ENCODE data around the gene SLC50A1. TPM values are rescaled to one million over a fixed set of nuclear protein-coding genes. Genes with fewer than 3 reads are reported as not detected.

SLC50A1 gene
- total RNA-seq, 1 experiment from 2014 or later = 75.2 TPM

DNA sequence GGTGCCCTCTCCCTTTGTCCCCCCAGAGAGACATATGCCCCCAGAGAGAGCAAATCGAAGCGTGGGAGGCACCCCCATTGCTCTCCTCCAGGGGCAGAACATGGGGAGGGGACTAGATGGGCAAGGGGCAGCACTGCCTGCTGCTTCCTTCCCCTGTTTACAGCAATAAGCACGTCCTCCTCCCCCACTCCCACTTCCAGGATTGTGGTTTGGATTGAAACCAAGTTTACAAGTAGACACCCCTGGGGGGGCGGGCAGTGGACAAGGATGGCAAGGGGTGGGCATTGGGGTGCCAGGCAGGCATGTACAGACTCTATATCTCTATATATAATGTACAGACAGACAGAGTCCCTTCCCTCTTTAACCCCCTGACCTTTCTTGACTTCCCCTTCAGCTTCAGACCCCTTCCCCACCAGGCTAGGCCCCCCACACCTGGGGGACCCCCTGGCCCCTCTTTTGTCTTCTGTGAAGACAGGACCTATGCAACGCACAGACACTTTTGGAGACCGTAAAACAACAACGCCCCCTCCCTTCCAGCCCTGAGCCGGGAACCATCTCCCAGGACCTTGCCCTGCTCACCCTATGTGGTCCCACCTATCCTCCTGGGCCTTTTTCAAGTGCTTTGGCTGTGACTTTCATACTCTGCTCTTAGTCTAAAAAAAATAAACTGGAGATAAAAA lies 48.7 kb upstream of the SLC50A1 start:
- no peaks in the 10 kb centered on the region for H4K20me1 ChIP-seq (ENCODE audit: low read length)
- no peaks in the 10 kb centered on the region for H3K9me3 ChIP-seq (ENCODE audit: low read length)
- no peak for DNase-seq
- no peaks in the 10 kb centered on the region for H3K9me2 ChIP-seq (replicated peaks; ENCODE audit: low read length)
- H3K79me2 ChIP-seq (ENCODE audit: low read length) = no peaks in the 10 kb centered on the region
- ATAC-seq = no peak
- ChIA-PET POLR2A (ENCODE audit: unreplicated experiment) (no interaction called here), CTCF (no interaction called here)
- H3K4me3 ChIP-seq (ENCODE audit: low read length) = no peak overlapping the region; the same call in 1 of the 2 replicates
- no peaks in the 10 kb centered on the region for H3F3A ChIP-seq (ENCODE audit: low read length, unreplicated experiment)
- H2AFZ ChIP-seq (ENCODE audit: low read length) = no peak overlapping the region
- H3K27ac ChIP-seq (ENCODE audit: low read length) = no peak overlapping the region
- H3K4me1 ChIP-seq (ENCODE audit: insufficient read depth, low read length) = peaks cover 45% of the 10 kb centered on the region
- peaks cover 12% of the 10 kb centered on the region for H3K27me3 ChIP-seq (ENCODE audit: low read length)
- BruUV-seq (replicated peaks) = no TSS peak
- H3K4me2 ChIP-seq (ENCODE audit: low read length) = peak overlapping the region; percentile 99
- H3K36me3 ChIP-seq (ENCODE audit: low read depth, low read length) = no peaks in the 10 kb centered on the region
- intact Hi-C loops (cut with micrococcal nuclease) = no loop called here
- H3K9ac ChIP-seq (ENCODE audit: low read length) = no peak overlapping the region
- TF ChIP-seq, protein P1, sequence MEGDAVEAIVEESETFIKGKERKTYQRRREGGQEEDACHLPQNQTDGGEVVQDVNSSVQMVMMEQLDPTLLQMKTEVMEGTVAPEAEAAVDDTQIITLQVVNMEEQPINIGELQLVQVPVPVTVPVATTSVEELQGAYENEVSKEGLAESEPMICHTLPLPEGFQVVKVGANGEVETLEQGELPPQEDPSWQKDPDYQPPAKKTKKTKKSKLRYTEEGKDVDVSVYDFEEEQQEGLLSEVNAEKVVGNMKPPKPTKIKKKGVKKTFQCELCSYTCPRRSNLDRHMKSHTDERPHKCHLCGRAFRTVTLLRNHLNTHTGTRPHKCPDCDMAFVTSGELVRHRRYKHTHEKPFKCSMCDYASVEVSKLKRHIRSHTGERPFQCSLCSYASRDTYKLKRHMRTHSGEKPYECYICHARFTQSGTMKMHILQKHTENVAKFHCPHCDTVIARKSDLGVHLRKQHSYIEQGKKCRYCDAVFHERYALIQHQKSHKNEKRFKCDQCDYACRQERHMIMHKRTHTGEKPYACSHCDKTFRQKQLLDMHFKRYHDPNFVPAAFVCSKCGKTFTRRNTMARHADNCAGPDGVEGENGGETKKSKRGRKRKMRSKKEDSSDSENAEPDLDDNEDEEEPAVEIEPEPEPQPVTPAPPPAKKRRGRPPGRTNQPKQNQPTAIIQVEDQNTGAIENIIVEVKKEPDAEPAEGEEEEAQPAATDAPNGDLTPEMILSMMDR (conservative IDR thresholded peaks at IDR 0.05; ENCODE audit: low read depth, low read length) = no peak
- TF ChIP-seq EZH2phosphoT487 (IDR thresholded peaks at IDR 0.05; ENCODE audit: borderline replicate concordance, low read length) (no peak), EZH2 (IDR thresholded peaks at IDR 0.05; ENCODE audit: low read length, unreplicated experiment) (no peak)

- Histone ChIP-seq H3K27ac (ENCODE audit: low read length) (no peak overlapping the region), H3K9me2 (replicated peaks; ENCODE audit: low read length) (no peaks in the 10 kb centered on the region), H4K20me1 (ENCODE audit: low read length) (no peaks in the 10 kb centered on the region), H3K4me2 (ENCODE audit: low read length) (peak overlapping the region; percentile 80), H3K79me2 (ENCODE audit: low read length) (no peaks in the 10 kb centered on the region), H3K9ac (ENCODE audit: low read length) (peak overlapping the region; percentile 23; the same call in 1 of the 2 replicates), H2AFZ (ENCODE audit: low read length) (peak overlapping the region; percentile 97), H3K27me3 (ENCODE audit: low read length) (no peaks in the 10 kb centered on the region), H3K4me1 (ENCODE audit: insufficient read depth, low read length) (peaks cover 13% of the 10 kb centered on the region), H3K9me3 (ENCODE audit: low read length) (no peaks in the 10 kb centered on the region), H3K4me3 (ENCODE audit: low read length) (peak overlapping the region; percentile 45), H3K36me3 (ENCODE audit: low read depth, low read length) (no peaks in the 10 kb centered on the region), H3F3A (ENCODE audit: low read length, unreplicated experiment) (no peaks in the 10 kb centered on the region)
- TF ChIP-seq EZH2 (IDR thresholded peaks at IDR 0.05; ENCODE audit: low read length, unreplicated experiment) = no peak
- TF ChIP-seq EZH2phosphoT487 (IDR thresholded peaks at IDR 0.05; ENCODE audit: borderline replicate concordance, low read length) = no peak
- TF ChIP-seq, protein P1 (conservative IDR thresholded peaks at IDR 0.05; ENCODE audit: low read depth, low read length) = peak; percentile 99
- intact Hi-C loops (cut with micrococcal nuclease) = loop anchor here (1.0 kb wide), 1 partner anchor 76 kb away; no protein-coding TSS in a partner anchor
- ChIA-PET CTCF (interaction anchor here (0.6 to 2.0 kb wide), 9 partner anchors 24 to 1747 kb away, joined by 3 to 57 read pairs (median 5); partner anchors contain the start of gene KRTCAP2), POLR2A (ENCODE audit: unreplicated experiment) (interaction anchor here (0.7 kb wide), 1 partner anchor 48 kb away, joined by 4 read pairs; no protein-coding TSS in a partner anchor)
- DNase-seq (peak; percentile 93), ATAC-seq (peak; percentile 72)
- no TSS peak for BruUV-seq (replicated peaks)
These were observed 44.3 kb upstream of the SLC50A1 start for GRCh38 chr1:155091071-155092051.

Data from PC-3 (cell line).